Stimulated activated CD4-positive, alpha-beta T cell treated with anti-CD3 and anti-CD28 coated beads, Interleukin-2, amount 100 ng/mL, for 48 hours (primary cell): ENCODE data around the gene CCDC51.

Source experiments
- DNase-seq, 2 donors: peaks; one replicate each; pipeline ENCODE4 v3.0.0-alpha.2; 2020

The CCDC51 gene

DNA sequence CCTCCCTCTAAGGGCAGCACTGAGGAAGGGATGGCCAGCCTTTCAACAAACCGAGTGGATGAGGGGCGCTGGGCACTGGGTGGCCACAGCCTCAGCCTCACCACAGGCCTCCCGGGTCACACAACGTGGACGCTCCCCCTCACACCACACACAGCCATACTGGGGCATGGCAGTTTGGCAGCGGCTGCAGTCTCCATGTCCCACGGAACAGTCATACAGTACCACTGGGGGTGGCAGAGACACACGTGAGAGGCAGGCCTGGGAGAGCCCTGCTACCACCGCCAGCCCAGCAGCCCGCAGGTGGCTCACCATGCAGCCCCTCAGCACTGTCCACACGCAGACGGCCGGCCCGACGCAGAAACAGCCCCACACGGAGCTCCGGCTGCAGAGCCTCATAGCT is 21.8 kb downstream of the CCDC51 start:
- no peak for DNase-seq

DNA sequence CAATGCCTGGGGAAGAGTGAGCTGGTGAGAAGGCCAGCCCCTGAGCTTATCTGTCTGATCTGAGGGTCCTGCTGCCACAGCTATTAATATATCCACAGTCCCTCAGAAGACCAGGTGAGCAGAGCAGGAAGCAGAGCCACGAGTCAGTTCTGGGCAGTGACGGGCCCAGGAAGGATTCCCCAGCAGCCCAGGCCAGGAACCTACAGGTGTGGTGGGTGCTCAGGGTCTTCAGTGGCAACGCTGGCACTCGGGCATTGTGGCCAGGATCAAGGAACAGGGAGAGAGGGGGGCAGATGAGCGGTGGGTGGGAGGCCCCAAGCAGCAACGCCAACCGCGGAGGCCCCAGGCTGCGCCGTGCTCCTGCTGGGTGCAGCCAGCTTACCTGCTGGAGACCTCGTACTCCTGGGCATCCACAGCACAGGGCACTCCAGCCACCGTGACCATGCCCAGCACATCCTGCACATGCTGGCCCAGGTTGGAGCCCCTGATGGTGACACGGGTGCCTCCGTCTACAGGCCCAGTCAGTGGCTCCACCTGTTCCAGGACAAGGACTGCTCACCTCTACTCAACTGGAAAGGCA is 22.3 kb downstream of the CCDC51 start:
- no peak for DNase-seq

DNA sequence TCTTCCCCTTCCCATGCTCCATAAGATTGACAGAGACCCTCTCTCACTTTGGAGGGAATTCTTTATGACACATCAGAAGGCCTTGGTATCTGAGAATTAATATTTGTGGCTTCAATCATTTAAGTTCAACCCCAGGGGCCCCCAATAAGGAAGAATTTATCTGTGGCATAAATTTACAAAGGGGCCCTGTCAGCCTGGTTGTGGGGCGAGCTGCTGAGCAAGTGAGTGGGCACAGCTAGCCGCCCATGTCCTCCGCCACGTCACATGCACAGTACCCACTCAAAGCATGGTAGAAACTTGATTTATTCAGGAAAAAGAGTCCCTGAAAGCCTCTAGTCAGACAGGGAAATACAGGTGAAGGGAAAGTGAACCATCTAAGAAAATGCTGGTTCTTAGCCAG is 23.4 kb downstream of the CCDC51 start:
- DNase-seq, result no peak

DNA sequence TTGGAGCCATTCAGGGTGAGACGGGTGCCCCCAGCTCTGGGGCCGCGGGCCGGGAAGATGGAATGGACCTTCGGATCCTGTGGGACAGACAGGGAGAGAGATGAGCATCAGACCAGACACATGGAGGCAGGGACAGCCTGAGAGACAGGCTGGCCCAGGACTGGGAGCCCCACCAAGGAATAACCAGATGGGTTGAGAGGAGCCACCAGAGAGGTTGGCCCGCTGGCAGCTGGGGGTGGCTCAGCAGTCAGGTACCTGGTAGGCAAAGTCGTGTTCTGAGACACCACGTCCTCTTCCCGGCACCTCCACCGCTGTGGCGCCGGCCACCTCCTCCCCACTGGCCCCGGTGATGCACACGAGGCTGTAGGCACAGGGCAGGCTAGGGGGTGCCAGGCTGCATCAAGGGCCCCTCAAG is 23.8 kb downstream of the CCDC51 start:
- DNase-seq, result no peak

DNA sequence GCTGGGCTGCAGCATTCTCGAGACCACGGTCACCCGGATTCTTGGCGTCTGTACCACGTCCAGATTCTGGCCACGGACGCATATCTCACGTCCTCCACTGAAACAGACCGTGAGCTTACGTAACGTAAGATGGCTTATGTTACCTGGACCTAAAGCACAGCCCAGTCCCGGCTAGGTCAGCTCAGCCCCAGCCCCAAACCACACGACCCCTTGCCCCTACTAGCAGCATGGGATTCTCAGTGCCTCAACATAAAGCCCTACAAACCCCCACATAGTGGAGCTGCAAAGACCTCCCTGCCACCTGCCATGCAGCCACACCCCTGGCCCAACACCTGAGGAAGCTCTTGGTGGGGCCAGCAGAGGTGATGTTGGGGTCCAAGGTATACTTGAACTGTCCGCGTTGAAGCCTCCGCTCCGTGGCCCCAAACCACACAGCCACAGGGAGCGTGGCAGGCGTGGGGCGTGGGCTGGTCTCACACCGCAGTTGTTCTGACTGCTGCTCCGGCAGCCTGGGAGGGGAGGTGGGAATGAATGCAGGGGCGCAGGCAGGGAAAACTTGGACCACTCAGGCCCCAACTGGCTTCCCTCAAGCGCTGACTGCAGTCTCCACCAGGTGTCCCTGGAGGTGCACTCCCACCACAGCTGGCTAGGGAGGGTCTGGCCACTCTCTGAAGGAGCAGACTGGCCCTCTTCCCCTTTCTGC is 24.5 kb downstream of the CCDC51 start:
- DNase-seq, result no peak

DNA sequence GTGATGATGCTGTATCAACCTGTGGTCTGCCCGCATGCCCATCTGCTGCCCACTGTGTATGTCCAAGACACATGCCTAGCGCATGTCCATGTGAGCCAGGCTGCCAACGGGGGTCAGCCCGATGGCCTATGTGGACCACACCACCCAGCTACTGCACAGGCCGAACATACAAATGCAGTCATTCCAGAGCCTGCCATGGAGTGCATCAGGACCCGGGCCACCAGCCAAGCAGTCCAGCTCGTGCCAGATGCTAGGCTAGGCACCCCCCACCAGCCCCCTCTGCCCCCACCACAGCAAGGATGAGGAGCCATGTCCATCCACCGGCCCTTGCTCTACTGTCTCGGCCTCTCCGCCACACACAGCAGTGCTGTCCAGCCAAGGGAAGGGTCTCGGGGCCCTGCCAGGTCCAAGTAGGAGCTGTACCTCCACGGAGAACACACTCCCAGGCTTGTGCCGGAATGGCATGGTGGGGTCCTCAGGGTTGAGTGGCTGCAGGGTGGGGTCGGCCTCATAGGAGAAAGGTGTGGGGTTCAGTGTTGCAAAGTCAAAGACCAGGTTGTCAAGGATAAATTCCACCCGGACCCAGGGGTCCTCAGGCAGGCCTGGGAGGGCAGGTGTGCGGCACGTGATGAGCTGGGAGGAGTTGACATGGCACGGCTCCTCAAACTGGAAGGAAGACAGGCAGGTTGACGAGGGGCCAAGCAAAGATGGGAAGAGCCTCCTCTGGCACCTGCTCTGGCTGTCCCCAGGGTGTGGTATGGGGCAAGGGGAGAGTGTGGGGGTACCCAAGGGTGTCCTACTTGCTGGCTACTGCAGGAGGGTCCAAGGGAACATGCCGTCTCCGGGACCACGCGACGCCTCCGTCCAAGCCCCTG is 25.3 kb downstream of the CCDC51 start:
- DNase-seq, result no peak

DNA sequence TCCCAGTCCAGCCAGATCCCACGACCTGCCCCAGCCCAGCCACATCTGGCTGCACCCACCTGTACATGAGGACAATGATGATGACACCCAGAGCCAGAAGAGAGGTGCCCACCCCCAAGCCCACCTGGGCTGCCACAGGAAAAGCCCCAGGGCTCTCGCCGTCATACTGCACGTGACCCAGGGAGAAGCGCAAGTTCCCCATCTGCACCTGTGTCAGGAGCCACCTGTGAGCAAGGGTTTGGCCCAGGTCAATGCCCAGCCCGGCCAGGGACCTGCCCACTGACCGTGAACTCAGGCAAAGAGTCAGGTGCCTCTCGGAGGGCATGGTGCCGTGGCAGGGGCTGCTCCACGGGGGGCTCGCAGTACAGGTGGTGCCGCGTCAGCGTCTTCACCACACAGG is 26.3 kb downstream of the CCDC51 start:
- no peak for DNase-seq

DNA sequence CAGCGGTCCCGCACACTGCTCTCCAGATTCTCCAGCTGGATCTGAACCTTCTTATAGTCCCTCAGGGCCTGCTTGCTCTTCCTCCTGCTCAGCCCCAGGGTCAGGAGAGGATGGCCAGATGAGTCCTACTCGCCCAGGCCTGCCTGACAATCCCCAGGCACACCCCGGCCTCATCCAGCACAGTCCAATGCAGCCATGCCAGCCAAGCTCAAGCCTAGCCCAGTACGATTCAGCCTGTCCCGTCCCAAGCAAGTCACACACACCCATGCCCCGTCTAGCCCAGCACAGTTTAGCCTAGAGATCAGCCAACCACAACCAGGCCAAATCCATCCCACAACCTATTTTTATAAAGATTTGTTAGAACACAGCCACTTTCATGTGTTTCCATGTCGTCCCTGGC is 26.8 kb downstream of the CCDC51 start:
- DNase-seq, result no peak

DNA sequence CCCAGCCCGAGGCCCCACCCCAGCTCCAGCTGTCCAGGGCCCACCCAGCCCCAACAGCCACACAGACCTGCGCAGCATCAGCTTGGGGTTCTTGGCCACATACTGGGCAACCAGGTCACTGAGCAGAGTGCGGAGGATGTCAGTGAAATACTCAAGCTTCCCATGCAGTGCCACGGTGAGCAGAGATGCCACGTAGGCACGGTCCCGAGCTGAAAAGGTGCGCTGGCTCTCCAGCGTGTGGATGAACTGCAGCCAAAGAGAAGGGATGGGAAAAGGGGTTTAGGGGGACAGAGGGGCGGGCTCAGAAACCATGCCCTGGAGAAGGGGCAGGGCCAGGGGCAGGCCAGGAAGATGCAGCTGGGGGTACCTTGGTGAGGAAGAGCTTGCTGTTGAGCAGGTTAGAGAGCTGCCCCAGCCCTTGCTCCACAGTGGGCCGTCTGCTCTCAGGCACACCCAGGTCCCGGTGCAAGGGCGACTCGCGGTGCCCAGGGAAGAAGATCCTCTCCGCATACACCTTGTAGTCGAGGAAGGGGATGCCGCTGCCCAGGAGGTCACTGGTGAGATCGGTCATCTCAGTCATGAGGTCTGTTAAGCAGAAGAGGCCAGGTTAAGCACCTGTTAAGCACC is 27.4 kb downstream of the CCDC51 start:
- no peak for DNase-seq

DNA sequence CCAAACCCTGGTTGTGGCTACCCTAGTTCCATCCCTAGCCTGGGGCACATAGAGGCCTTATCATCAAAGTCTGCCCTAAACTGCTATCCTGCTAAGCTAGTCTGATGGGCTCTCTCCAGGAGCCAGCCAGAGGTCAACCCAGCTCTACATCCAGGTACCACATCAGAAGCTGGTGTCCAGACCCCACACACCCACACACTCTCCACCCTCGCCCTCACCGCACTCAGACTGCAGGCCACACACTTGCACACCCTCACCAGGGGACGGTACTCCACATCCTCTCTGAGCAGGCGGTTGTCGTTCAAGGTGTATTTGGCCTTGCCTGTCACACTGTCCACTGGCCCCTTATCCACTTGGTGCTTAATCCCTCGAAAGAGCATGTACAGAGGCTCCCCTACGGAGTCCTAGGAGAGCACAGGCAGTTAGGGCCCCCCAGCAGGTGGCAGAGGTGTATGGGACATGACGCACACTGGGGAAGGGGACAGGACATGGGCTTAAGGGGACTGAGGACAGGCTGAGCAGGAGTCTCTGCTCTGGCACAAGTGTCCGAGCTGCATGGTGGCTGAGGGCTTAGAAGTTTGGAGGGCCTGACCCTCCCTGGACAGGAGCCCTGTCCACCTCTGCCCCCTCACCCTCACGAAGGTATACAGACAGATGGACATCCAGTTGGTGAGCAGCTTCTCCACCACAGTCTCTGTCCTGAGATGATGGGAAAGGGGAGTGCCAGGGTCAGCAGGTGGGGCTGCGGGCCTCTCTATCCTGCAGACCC is 28.1 kb downstream of the CCDC51 start:
- DNase-seq, result no peak

DNA sequence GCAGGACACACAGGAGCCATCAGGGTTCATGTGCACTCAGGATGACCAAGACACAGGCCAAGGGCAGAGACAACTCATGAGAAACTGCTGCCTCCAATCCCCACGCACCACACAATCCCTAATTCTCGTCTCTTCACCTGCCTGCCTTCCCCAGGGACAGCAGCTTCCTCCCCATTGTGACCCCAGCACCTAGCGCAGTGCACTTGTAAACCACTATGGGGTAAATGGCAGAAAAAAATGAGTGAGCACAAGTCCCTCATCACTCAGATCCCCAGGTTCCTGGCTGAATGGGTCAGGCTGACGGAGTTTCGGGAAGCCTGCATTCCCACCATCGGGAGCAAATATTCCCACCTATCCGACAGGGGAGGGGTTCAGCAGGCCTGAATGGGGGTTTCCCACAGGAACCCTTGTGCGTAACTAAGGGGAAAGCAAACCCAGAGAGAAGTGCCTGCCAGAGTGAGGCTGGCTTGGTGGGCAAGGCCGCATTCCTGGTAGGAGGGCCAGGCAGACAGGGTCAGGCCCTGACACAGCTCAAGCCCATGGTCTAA is 28.8 kb downstream of the CCDC51 start:
- no peak for DNase-seq

DNA sequence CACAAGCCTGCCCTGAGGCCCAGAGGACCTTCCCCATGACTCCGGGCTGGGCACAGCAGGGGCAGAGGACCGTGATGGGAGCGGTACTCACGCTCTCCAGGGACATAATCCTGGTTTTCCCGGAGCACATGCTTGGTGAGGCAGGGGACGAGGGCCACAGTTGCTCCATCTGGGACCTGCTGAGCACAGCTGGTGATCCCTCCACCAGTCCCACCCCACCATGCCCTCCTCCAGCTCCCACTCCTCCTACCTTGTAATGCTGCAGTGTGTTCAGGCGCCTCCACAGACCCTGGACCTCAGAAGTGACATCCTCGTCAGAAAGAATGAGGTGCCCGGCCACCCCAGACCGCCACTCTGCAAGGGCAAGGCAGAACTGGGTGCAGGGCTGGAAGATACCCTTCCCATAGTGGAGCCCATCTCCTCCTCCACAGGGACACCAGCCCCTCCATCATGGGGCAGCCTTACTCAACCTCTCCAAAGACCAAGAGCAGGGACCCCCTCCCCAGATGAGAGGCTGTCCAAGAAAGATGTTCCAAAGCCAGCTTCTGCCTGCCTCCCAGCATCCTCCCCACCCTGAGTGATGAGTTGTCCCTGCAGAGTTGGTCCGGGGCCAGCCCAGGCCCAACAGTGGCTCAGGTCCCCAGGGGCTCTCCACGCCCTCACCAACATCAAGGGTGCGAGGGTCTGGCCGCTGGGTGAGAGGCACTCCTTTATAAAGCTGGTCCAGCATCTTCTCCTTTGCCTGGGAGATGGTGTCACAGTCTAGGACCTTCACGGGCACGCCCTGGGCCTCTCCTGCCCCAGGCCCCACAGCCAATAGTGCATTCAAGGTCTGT is 29.5 kb downstream of the CCDC51 start:
- DNase-seq, result no peak

DNA sequence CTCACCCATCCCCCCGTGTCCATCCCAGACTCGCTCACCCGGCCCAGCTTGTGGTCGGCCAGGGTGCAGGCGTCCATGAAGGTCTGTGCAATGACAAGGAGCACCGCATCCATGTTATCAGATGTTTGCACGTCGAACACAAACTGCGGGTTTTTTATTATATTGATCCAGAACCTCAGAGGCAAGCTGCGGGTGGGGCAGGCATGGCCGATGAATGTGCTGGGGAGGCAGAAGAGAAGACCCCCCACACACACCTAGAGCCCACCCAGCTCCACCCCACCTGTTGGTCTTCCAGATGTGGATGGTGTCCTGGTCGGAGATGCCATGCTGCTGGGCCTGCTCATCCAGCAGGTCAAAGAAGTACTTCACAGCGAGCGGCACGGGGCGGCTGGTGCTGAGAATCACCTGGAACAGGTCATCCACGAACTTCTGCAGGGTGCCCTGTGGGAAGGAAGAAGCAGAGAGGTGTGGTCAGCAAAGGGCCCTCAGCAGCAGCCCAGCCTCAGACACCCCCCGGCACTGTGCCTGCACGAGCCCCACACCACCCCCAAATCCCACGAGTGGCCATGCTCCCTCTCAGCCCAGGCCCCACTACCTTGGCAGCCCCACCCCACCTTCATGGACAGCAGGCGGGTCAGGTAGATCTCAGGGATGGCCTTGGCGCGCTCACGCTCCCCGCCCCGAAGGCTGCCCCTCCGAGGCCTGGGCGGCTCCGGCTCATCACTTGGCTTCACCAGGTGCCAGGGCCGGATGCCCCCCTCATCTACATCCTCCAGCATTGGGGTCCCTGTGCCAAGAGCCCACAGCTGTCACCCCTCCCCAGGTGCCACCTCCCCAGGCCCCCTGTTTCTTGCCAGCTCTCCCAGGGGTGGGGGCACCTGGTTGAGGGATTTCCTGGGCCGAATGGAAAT is 30.4 kb downstream of the CCDC51 start:
- DNase-seq, result no peak

DNA sequence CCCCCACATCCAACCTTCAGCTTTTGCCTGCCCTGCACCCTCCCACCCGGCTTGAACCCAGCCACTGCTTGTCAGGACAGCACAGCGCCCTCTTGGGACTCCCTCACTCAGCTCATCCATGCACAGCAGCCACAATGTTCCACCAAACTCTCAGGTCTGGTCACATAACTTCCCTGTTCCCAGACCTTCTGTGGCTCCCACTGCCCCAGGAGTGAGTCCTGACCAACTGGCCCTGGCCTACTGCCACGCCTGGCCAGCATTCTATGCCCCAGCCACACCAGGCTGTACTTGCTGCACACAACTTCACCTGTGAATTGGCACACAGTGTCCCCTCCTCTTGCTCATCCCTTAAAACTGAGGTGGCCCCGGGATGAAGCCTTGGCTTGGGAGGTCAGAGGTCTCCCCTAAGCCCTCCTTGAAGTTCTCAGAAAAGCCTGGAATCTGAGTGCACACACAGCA is 31.1 kb downstream of the CCDC51 start:
- DNase-seq, result no peak

DNA sequence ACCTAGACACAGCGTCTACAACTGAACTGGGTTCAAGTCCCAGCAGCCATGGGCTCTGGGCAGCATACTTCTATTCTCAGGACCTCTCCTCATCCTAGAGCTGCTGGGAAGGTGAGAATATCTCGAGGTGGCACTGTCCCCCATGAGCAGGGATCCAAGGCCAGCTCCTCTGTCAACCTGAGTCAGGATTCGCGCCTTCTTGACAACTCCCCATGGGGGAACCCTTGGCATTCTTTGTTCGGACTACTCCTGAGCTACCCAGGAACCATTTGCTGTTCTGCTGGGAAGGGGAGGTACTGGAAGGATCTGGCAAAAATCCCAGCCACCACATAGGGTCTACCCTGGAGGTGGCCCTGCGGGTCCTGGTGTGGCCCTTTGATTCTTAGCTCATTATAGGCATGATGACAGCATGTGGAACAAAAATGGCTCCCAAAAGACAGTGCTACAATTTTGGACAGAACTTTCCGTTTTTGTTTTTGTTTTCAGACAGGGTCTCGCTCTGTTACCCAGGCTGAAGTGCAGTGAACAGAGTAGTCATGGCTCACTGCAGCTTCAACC is 32.3 kb downstream of the CCDC51 start:
- no peak for DNase-seq

DNA sequence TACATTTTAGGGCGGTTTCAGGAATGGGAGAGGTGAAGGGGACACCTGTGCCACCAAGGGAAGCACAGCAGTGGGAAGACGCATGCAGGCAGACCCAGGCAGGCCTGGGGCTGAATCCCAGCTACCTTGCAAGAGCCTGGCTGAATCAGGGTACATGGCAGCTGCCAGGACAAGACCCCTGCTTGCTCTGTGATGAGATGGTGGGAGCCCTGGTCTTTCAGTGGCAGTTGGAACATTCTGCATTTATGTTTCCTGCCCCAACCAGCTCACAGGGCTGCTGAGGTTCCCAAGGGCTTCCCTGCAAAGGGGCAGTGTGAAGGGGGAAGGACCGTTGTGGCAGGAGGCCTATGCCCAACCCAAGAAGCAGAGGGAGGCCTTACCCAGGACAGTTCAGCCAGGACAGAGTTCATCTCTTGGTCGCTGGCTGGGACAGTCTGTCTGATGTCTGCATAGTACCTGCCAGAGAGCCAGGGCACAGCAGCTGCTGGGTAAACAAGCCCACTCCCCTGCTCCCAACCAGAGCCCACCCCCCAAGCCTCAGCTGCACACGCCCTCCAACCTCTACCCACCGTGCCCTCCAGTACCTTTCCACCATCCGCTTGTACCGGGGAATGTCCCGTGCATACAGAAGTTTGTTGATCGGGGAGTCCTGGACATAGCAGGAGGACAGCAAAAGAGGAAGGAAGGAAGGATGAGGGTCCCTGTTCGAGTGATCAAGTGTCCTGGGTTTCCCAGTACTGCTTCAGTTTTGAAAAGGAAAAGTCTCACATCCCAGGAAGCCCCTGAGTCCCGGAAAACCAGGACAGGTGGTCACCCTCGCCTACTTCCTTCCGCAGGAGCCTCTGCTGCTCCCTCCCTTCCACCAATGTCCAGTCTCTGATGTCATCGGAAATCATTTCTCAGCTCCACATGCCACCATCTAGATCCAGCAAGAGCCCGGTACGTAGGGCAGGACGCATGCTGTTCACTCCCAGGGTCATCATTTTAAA is 33.2 kb downstream of the CCDC51 start:
- no peak for DNase-seq

DNA sequence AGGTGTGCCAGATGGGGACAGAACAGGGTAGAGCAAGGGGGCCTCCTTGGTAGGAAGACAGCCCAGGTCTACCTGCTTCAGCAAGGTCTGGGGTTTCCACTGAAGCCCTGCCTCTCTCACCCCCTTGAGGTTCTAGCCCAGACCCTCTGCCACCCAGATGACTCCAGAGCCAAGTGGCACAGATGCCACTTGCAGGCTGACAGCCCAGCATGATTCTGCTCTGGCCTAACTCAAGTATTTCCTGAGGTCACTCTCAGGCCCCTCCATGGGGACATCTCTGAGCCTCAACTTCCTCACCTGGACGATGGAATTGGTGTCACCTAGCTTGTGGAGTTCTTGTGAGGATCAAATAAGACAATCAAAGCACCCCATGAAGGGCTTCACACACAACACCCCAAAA is 33.9 kb downstream of the CCDC51 start:
- no peak for DNase-seq

DNA sequence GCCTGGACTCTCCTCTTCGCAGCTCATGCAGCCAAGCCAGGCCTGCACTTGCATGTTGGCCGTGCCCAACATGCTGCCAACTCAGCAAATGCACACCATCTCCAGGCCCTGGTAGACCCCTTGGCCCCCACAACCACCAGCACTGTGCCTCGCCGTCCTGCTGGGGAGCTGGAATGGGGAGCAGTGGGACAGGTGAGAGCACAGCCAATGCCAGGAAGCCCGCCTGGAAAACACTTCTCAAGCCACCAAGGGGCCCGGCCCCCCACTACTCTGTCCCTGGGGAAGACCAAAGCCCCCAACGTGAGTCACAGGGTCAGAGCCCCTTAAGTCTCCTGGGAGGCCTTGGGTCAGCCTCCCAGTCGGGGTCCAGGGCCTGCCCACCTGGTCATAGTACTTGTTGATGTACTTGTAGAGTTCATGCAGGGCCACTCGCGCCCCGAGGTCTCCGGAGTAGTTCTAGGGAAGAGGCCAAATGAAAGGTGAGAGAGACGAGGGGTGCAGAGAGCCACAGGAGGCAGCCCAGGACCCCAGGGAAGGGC is 34.5 kb downstream of the CCDC51 start:
- no peak for DNase-seq
